GDM1 (cell line): ENCODE data around the gene ARFIP2.
A peak's percentile ranks its signal among the peaks of the same experiment; 100 is the strongest.
"Not testable (repeated sequence)": the region's sequence is repeated elsewhere in the genome, so short reads cannot be mapped to it uniquely, and the experiment has no call there.

Source experiments
- DNase-seq: peaks from one replicate; lab custom pipeline; 2025; lab: John Stamatoyannopoulos, UW

ARFIP2 gene

GRCh38 chr11:6481012-6481923, at the start of gene ARFIP2, which contains the start of gene TIMM10B:
TSS of gene ARFIP2 (minus strand) at chr11:6481331. CDS start at chr11:6480421, 910 bp downstream.
TSS of gene TIMM10B (plus strand) at chr11:6481501. CDS start at chr11:6481517, 16 bp downstream.
- peak; percentile 95 for DNase-seq

GRCh38 chr11:6530848-6531247, 49.7 kb upstream of the ARFIP2 start:
- DNase-seq: no peak

GRCh38 chr11:6529266-6529665, 48.1 kb upstream of the ARFIP2 start:
- DNase-seq: no peak

GRCh38 chr11:6526411-6527135, 45.4 kb upstream of the ARFIP2 start:
- DNase-seq: no peak

GRCh38 chr11:6523253-6523652, 42.1 kb upstream of the ARFIP2 start:
- no peak for DNase-seq

- DNase-seq: not testable (repeated sequence)
Measured at GRCh38 chr11:6521946-6522345, 40.8 kb upstream of the ARFIP2 start.

- no peak for DNase-seq
Measured at GRCh38 chr11:6520265-6520664, 39.1 kb upstream of the ARFIP2 start.

- no peak for DNase-seq
Measured at GRCh38 chr11:6516865-6517264, 35.7 kb upstream of the ARFIP2 start.

- DNase-seq: no peak
Measured at GRCh38 chr11:6505577-6506240, 24.6 kb upstream of the ARFIP2 start.

- DNase-seq: no peak
Measured at GRCh38 chr11:6504166-6504565, 23.0 kb upstream of the ARFIP2 start.

- DNase-seq: no peak
Measured at GRCh38 chr11:6502382-6502781, 21.3 kb upstream of the ARFIP2 start.

- no peak for DNase-seq
Measured at GRCh38 chr11:6498544-6498943, 17.4 kb upstream of the ARFIP2 start.

- DNase-seq: no peak
Measured at GRCh38 chr11:6498121-6498520, 17.0 kb upstream of the ARFIP2 start.

GRCh38 chr11:6497069-6497839, 16.1 kb upstream of the ARFIP2 start, which contains the start of gene DNHD1:
TSS of gene DNHD1 (plus strand) at chr11:6497280. CDS start at chr11:6498216, 936 bp downstream.
- no peak for DNase-seq

GRCh38 chr11:6489306-6489705, 8.2 kb upstream of the ARFIP2 start:
- no peak for DNase-seq

- no peak for DNase-seq
Measured at GRCh38 chr11:6488821-6489220, 7.7 kb upstream of the ARFIP2 start.

- no peak for DNase-seq
Measured at GRCh38 chr11:6488342-6488741, 7.2 kb upstream of the ARFIP2 start.

GRCh38 chr11:6486938-6487337, 5.8 kb upstream of the ARFIP2 start:
- no peak for DNase-seq

GRCh38 chr11:6486256-6486655, 5.1 kb upstream of the ARFIP2 start:
- no peak for DNase-seq

GRCh38 chr11:6485661-6486060, 4.5 kb upstream of the ARFIP2 start:
- no peak for DNase-seq

- DNase-seq: no peak
Measured at GRCh38 chr11:6483015-6483414, 1.9 kb upstream of the ARFIP2 start.

GRCh38 chr11:6482441-6482840, 1.3 kb upstream of the ARFIP2 start:
- DNase-seq: no peak
